ENCODE results near the gene PREX1.

The PREX1 gene

DNA sequence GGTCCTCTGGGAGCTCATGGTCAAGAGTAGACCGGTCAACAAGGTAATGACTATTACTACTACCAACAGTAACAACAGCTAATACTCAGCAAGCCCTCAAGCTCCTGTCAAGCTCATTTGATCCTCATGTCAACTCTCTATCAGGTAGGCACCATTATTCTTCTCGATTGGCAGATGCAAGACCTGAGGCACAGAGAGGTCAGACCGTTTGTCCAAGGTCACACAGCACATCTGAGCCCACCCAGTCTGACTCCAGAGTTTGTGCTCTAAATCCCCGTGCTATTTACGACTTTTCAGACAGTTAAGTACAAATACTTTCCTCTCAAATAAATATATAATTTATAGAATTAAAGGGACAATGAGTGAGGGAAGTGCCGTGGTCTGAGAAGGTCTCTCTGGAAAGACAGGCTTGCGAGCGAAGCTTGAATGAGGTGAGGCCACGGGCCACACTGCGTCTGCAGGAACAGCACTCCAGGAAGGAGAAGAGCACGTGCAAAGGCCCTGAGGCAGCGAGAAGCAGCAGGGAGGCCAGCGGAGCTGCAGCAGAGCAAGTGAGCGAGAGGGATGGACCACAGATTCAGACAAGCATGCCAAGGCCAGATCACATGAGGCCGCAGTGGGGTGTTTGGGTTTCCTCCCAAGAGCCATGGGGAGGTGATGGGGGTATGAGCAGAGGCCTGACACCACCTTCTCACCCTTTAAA, 117.3 kb downstream of the PREX1 start:
- Histone ChIP-seq H2BK12ac (ENCODE audit: low read length in 2 of 2) (no peak overlapping the region), H3K9ac (ENCODE audit: low read length) (no peak overlapping the region), H3K14ac (ENCODE audit: low read length in 2 of 2) (no peak overlapping the region), H3K4ac (ENCODE audit: low read depth in 1 of 2, low read length in 2 of 2) (no peak overlapping the region), H3K18ac (ENCODE audit: low read depth in 1 of 2, low read length in 2 of 2) (no peak overlapping the region), H2BK120ac (ENCODE audit: low read depth, low read length) (no peak overlapping the region), H3K23ac (ENCODE audit: low read length in 2 of 2) (no peak overlapping the region), H4K91ac (ENCODE audit: low read length) (no peak overlapping the region), H3K4me2 (ENCODE audit: low read length, poor library complexity, severe bottlenecking) (no peak overlapping the region), H4K8ac (ENCODE audit: low read length) (peak overlapping the region; percentile 63), H2AK5ac (ENCODE audit: low read length, severe bottlenecking) (no peak overlapping the region), H2BK5ac (ENCODE audit: low read depth, low read length, poor library complexity, severe bottlenecking) (no peak overlapping the region), H2BK15ac (ENCODE audit: low read depth, poor library complexity, severe bottlenecking) (no peak overlapping the region), H3K27me3 (ENCODE audit: control insufficient read depth in 1 of 2, insufficient read depth in 1 of 2, low read length in 2 of 2) (peaks cover 0 to 22% of the 10 kb centered on the region in 2 experiments), H2AFZ (ENCODE audit: low read depth, low read length) (no peak overlapping the region), H3K9me3 (ENCODE audit: control insufficient read depth, low read length) (no peaks in the 10 kb centered on the region), H3K4me3 (ENCODE audit: insufficient read depth in 1 of 2, low read depth in 1 of 2, low read length in 2 of 2) (peak overlapping the region in 1 of 2 experiments; percentile 18), H3K27ac (ENCODE audit: low read length, poor library complexity, severe bottlenecking) (no peak overlapping the region), H3K36me3 (ENCODE audit: control insufficient read depth in 1 of 2, insufficient read depth in 2 of 2, low read depth in 1 of 2, low read length in 2 of 2) (peaks cover 0 to 9% of the 10 kb centered on the region in 2 experiments), H3K79me1 (replicated peaks; ENCODE audit: low read length, poor library complexity, severe bottlenecking) (peaks cover 23% of the 10 kb centered on the region), H3K4me1 (ENCODE audit: control insufficient read depth, insufficient read depth, low read depth, low read length) (no peaks in the 10 kb centered on the region)
- DNase-seq: no peak
- WGBS: 92% methylated on average over 13 of the region's 15 CpGs

DNA sequence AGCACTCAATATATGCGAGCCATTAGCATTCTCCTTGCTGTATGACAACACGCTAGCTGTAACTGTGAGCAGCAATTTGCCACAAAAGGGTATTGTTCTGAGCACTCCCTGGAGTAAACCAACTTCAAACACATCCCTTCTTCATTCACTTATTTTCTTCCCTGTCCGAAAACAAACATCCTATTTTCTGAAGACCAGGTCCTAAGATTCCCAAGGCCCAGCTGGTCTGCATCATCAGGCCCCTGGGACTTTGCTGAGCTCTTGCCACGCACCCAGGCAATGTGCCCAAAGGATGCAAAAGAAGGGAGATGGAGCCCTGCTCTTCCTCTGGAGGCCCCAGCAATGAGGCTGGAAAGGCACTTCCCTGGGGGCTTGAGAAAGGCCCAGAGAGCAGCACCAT, 118.1 kb downstream of the PREX1 start:
- no peak overlapping the region for H3K27ac ChIP-seq (ENCODE audit: low read length, poor library complexity, severe bottlenecking)
- H3K9ac ChIP-seq (ENCODE audit: low read length): no peak overlapping the region

GRCh38 chr20:48709058-48709691, 118.6 kb downstream of the PREX1 start:
- 91% methylated on average over 16 of the region's 18 CpGs for WGBS
- Histone ChIP-seq H2BK15ac (ENCODE audit: low read depth, poor library complexity, severe bottlenecking) (no peak overlapping the region), H3K27ac (ENCODE audit: low read length, poor library complexity, severe bottlenecking) (no peak overlapping the region), H3K27me3 (ENCODE audit: control insufficient read depth in 1 of 2, insufficient read depth in 1 of 2, low read length in 2 of 2) (peaks cover 0 to 22% of the 10 kb centered on the region in 2 experiments), H3K36me3 (ENCODE audit: control insufficient read depth in 1 of 2, insufficient read depth in 2 of 2, low read depth in 1 of 2, low read length in 2 of 2) (peaks cover 0 to 9% of the 10 kb centered on the region in 2 experiments), H3K4me2 (ENCODE audit: low read length, poor library complexity, severe bottlenecking) (no peak overlapping the region), H4K8ac (ENCODE audit: low read length) (no peak overlapping the region), H3K14ac (ENCODE audit: low read length in 2 of 2) (no peak overlapping the region), H3K23ac (ENCODE audit: low read length in 2 of 2) (no peak overlapping the region), H3K4ac (ENCODE audit: low read depth in 1 of 2, low read length in 2 of 2) (no peak overlapping the region), H2BK12ac (ENCODE audit: low read length in 2 of 2) (no peak overlapping the region), H3K9ac (ENCODE audit: low read length) (no peak overlapping the region), H2BK120ac (ENCODE audit: low read depth, low read length) (no peak overlapping the region), H3K4me1 (ENCODE audit: control insufficient read depth, insufficient read depth, low read depth, low read length) (no peaks in the 10 kb centered on the region), H2AK5ac (ENCODE audit: low read length, severe bottlenecking) (no peak overlapping the region), H3K18ac (ENCODE audit: low read depth in 1 of 2, low read length in 2 of 2) (no peak overlapping the region), H2BK5ac (ENCODE audit: low read depth, low read length, poor library complexity, severe bottlenecking) (no peak overlapping the region), H3K9me3 (ENCODE audit: control insufficient read depth, low read length) (no peaks in the 10 kb centered on the region), H4K91ac (ENCODE audit: low read length) (no peak overlapping the region), H2AFZ (ENCODE audit: low read depth, low read length) (no peak overlapping the region), H3K79me1 (replicated peaks; ENCODE audit: low read length, poor library complexity, severe bottlenecking) (peaks cover 22% of the 10 kb centered on the region), H3K4me3 (ENCODE audit: insufficient read depth in 1 of 2, low read depth in 1 of 2, low read length in 2 of 2) (no peak overlapping the region)
- DNase-seq: no peak

More for the DNA sequence above, 118.1 kb downstream of the PREX1 start:
- Histone ChIP-seq H3K23ac (ENCODE audit: low read length in 2 of 2) (no peak overlapping the region), H2BK5ac (ENCODE audit: low read depth, low read length, poor library complexity, severe bottlenecking) (no peak overlapping the region), H3K4me1 (ENCODE audit: control insufficient read depth, insufficient read depth, low read depth, low read length) (no peaks in the 10 kb centered on the region), H2AK5ac (ENCODE audit: low read length, severe bottlenecking) (no peak overlapping the region), H3K36me3 (ENCODE audit: control insufficient read depth in 1 of 2, insufficient read depth in 2 of 2, low read depth in 1 of 2, low read length in 2 of 2) (peaks cover 0 to 9% of the 10 kb centered on the region in 2 experiments), H3K4ac (ENCODE audit: low read depth in 1 of 2, low read length in 2 of 2) (no peak overlapping the region), H3K4me2 (ENCODE audit: low read length, poor library complexity, severe bottlenecking) (no peak overlapping the region), H2BK15ac (ENCODE audit: low read depth, poor library complexity, severe bottlenecking) (no peak overlapping the region), H3K18ac (ENCODE audit: low read depth in 1 of 2, low read length in 2 of 2) (no peak overlapping the region), H3K79me1 (replicated peaks; ENCODE audit: low read length, poor library complexity, severe bottlenecking) (peaks cover 22% of the 10 kb centered on the region), H4K8ac (ENCODE audit: low read length) (no peak overlapping the region), H2AFZ (ENCODE audit: low read depth, low read length) (no peak overlapping the region), H2BK12ac (ENCODE audit: low read length in 2 of 2) (no peak overlapping the region), H2BK120ac (ENCODE audit: low read depth, low read length) (no peak overlapping the region), H4K91ac (ENCODE audit: low read length) (no peak overlapping the region), H3K4me3 (ENCODE audit: insufficient read depth in 1 of 2, low read depth in 1 of 2, low read length in 2 of 2) (no peak overlapping the region), H3K14ac (ENCODE audit: low read length in 2 of 2) (no peak overlapping the region), H3K9me3 (ENCODE audit: control insufficient read depth, low read length) (no peaks in the 10 kb centered on the region), H3K27me3 (ENCODE audit: control insufficient read depth in 1 of 2, insufficient read depth in 1 of 2, low read length in 2 of 2) (peaks cover 0 to 22% of the 10 kb centered on the region in 2 experiments)
- 88% methylated on average over 4 of the region's 4 CpGs for WGBS
- DNase-seq: no peak

GRCh38 chr20:48708630-48709029, 119.2 kb downstream of the PREX1 start:
- no peak overlapping the region for H4K8ac ChIP-seq (ENCODE audit: low read length)
- DNase-seq: no peak
- peaks cover 20% of the 10 kb centered on the region for H3K79me1 ChIP-seq (replicated peaks; ENCODE audit: low read length, poor library complexity, severe bottlenecking)
- H3K36me3 ChIP-seq (ENCODE audit: control insufficient read depth in 1 of 2, insufficient read depth in 2 of 2, low read depth in 1 of 2, low read length in 2 of 2): peaks cover 0 to 12% of the 10 kb centered on the region in 2 experiments
- no peak overlapping the region for H3K4ac ChIP-seq (ENCODE audit: low read depth in 1 of 2, low read length in 2 of 2)
- H3K9ac ChIP-seq (ENCODE audit: low read length): no peak overlapping the region
- no peak overlapping the region for H2BK15ac ChIP-seq (ENCODE audit: low read depth, poor library complexity, severe bottlenecking)
- H3K4me1 ChIP-seq (ENCODE audit: control insufficient read depth, insufficient read depth, low read depth, low read length): no peaks in the 10 kb centered on the region
- no peak overlapping the region for H4K91ac ChIP-seq (ENCODE audit: low read length)
- H2BK12ac ChIP-seq (ENCODE audit: low read length in 2 of 2): no peak overlapping the region
- no peak overlapping the region for H2BK120ac ChIP-seq (ENCODE audit: low read depth, low read length)
- H3K9me3 ChIP-seq (ENCODE audit: control insufficient read depth, low read length): no peaks in the 10 kb centered on the region
- H3K27ac ChIP-seq (ENCODE audit: low read length, poor library complexity, severe bottlenecking): no peak overlapping the region
- peaks cover 0 to 28% of the 10 kb centered on the region in 2 experiments for H3K27me3 ChIP-seq (ENCODE audit: control insufficient read depth in 1 of 2, insufficient read depth in 1 of 2, low read length in 2 of 2)
- WGBS: 75% methylated on average over 8 of the region's 11 CpGs
- H3K23ac ChIP-seq (ENCODE audit: low read length in 2 of 2): no peak overlapping the region
- no peak overlapping the region for H3K4me2 ChIP-seq (ENCODE audit: low read length, poor library complexity, severe bottlenecking)
- no peak overlapping the region for H2AFZ ChIP-seq (ENCODE audit: low read depth, low read length)
- no peak overlapping the region for H2AK5ac ChIP-seq (ENCODE audit: low read length, severe bottlenecking)
- H3K4me3 ChIP-seq (ENCODE audit: insufficient read depth in 1 of 2, low read depth in 1 of 2, low read length in 2 of 2): no peak overlapping the region
- no peak overlapping the region for H3K18ac ChIP-seq (ENCODE audit: low read depth in 1 of 2, low read length in 2 of 2)
- no peak overlapping the region for H3K14ac ChIP-seq (ENCODE audit: low read length in 2 of 2)
- H2BK5ac ChIP-seq (ENCODE audit: low read depth, low read length, poor library complexity, severe bottlenecking): no peak overlapping the region
